ENCODE data around the gene MVB12B.

MVB12B gene

DNA sequence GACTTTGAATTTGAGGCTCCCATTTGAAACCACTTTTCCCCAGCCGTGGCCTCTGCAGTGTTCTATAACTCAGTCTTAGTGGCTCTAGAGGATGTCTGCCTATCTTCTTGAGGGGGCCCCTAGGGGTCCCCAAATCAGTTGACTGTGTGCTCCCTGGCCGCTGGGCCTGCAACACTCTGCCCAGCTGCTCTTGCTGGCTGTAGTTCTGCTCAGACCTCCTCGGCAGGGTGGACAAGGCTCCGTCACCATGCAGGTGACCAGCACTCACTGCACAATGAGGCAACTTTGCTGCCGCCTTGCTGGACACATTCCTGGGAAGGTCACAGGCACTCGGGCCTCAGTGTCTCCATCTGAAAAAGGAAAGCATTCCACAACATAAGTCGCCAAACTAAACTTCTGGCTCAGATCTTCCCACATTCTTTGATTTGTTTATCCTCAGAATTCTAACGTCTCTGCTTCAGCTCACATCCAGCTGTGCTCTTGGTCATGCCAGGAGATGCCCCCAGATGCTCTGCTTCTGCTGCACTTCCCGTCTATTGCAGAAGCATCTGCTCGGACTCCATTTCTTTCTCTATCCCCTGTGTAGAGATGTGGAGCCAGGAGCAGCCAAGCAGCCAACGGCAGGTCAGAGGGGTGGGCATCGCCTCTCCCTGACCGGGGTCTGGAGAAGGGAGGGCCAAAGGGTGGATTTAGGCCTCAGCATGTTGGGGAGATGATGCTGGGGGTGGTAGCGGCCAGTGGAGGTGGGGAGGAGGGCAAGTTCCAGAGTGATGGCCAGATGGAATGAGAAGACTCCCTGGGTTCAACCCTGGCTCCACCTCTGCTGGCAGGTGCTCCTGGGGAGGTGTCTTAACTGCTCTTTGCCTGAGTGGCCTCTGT is 133.6 kb downstream of the MVB12B start:
- in situ Hi-C loops (cut with HindIII; ENCODE audit: low pct_ligation_motif_present, low sequenced_read_pairs): no loop called here
- Histone ChIP-seq H3K27ac (no peak overlapping the region), H3K27me3 (replicated peaks) (no peaks in the 10 kb centered on the region), H3K36me3 (replicated peaks) (no peaks in the 10 kb centered on the region), H3K4me3 (ENCODE audit: low read depth, low read length) (no peak overlapping the region)
- TF ChIP-seq CTCF (IDR thresholded peaks at IDR 0.05; ENCODE audit: low read depth, low read length, missing control alignments): no peak
- DNase-seq: no peak

DNA sequence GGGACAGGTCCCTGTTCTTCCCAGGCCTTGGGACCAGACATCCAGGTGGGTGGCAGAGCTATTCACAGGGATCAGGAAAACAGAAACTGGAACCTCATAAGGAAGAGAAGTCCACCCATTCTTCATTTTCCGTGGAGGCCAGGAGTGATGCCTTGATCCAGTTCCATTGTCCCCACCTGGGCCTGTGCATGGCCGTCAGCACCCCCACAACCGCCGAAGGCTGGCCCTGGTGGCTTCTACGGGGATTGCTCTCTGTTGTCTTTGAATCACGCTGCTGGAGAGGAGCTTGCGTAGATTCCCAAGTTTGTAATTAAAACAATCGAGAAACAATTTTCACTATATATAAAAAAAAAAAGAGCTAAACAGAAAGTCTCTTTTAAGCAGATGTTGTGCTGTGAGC is 134.4 kb downstream of the MVB12B start:
- no peaks in the 10 kb centered on the region for H3K36me3 ChIP-seq (replicated peaks)
- H3K27me3 ChIP-seq (replicated peaks): no peaks in the 10 kb centered on the region
- no peak for TF ChIP-seq CTCF (IDR thresholded peaks at IDR 0.05; ENCODE audit: low read depth, low read length, missing control alignments)
- H3K27ac ChIP-seq: no peak overlapping the region
- DNase-seq: no peak
- H3K4me3 ChIP-seq (ENCODE audit: low read depth, low read length): no peak overlapping the region
- in situ Hi-C loops (cut with HindIII; ENCODE audit: low pct_ligation_motif_present, low sequenced_read_pairs): no loop called here

DNA sequence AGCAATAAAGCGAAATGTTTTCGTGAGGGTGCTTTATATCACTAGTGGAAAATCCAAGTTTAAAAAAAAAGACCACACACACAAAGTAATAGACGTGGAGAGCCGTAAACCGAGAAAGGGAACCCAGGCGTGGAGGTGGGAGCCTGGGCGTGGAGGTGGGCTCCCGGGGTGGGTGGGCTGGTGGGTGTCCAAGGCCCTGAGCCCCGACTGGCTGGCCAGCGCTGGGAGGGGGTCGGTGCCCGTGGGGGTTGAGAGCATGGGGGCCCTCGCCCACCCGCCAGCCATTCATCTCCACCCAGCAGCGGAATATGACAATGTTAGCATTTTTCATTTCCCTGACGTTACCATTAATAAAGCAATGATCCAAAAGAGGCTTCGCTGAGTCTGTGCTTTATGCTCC is 135.0 kb downstream of the MVB12B start:
- no peak for TF ChIP-seq CTCF (IDR thresholded peaks at IDR 0.05; ENCODE audit: low read depth, low read length, missing control alignments)
- no peak for DNase-seq
- Histone ChIP-seq H3K27ac (no peak overlapping the region), H3K36me3 (replicated peaks) (no peaks in the 10 kb centered on the region), H3K27me3 (replicated peaks) (no peaks in the 10 kb centered on the region), H3K4me3 (ENCODE audit: low read depth, low read length) (no peak overlapping the region)
- in situ Hi-C loops (cut with HindIII; ENCODE audit: low pct_ligation_motif_present, low sequenced_read_pairs): no loop called here

GRCh38 chr9:126462617-126463016 is 136.0 kb downstream of the MVB12B start:
- TF ChIP-seq CTCF (IDR thresholded peaks at IDR 0.05; ENCODE audit: low read depth, low read length, missing control alignments): no peak
- no peak for DNase-seq
- in situ Hi-C loops (cut with HindIII; ENCODE audit: low pct_ligation_motif_present, low sequenced_read_pairs): no loop called here
- H3K27me3 ChIP-seq (replicated peaks): no peaks in the 10 kb centered on the region
- no peaks in the 10 kb centered on the region for H3K36me3 ChIP-seq (replicated peaks)
- H3K27ac ChIP-seq: no peak overlapping the region
- H3K4me3 ChIP-seq (ENCODE audit: low read depth, low read length): no peak overlapping the region

DNA sequence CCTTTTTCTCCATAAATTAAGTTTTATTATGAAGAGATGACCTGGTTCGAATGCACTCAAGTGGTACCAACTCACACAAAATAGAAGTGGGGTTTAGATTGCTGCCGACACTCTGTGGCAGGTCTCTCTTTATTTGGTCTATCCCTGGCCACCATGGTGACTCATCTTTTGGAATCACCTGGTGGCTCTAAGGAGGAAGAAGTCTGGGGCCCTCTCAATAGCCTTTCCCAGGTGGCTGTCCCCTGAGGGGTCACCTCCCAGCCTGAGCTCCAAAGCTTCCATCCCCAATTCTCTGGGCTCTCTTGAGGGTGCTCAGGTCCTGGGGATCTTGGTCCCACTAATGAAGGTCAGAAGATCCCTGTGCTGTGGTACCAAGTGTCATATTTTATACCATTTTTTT is 136.8 kb downstream of the MVB12B start:
- H3K27me3 ChIP-seq (replicated peaks): no peaks in the 10 kb centered on the region
- no peak for DNase-seq
- H3K36me3 ChIP-seq (replicated peaks): no peaks in the 10 kb centered on the region
- in situ Hi-C loops (cut with HindIII; ENCODE audit: low pct_ligation_motif_present, low sequenced_read_pairs): no loop called here
- H3K4me3 ChIP-seq (ENCODE audit: low read depth, low read length): no peak overlapping the region
- no peak for TF ChIP-seq CTCF (IDR thresholded peaks at IDR 0.05; ENCODE audit: low read depth, low read length, missing control alignments)
- no peak overlapping the region for H3K27ac ChIP-seq
